ENCODE measurements around the gene TPSAB1. TPM values are rescaled to one million over a fixed set of nuclear protein-coding genes. Genes with fewer than 3 reads are reported as not detected.
"Not testable (repeated sequence)": the region's sequence is repeated elsewhere in the genome, so short reads cannot be mapped to it uniquely, and the experiment has no call there.

Gene TPSAB1
- total RNA-seq, 5 donors from 2014 or later (not counting 1 experiment from before 2014, with no cell fraction given) = 0.39 to 1.6 (median 1.2) TPM; not detected in 2

DNA sequence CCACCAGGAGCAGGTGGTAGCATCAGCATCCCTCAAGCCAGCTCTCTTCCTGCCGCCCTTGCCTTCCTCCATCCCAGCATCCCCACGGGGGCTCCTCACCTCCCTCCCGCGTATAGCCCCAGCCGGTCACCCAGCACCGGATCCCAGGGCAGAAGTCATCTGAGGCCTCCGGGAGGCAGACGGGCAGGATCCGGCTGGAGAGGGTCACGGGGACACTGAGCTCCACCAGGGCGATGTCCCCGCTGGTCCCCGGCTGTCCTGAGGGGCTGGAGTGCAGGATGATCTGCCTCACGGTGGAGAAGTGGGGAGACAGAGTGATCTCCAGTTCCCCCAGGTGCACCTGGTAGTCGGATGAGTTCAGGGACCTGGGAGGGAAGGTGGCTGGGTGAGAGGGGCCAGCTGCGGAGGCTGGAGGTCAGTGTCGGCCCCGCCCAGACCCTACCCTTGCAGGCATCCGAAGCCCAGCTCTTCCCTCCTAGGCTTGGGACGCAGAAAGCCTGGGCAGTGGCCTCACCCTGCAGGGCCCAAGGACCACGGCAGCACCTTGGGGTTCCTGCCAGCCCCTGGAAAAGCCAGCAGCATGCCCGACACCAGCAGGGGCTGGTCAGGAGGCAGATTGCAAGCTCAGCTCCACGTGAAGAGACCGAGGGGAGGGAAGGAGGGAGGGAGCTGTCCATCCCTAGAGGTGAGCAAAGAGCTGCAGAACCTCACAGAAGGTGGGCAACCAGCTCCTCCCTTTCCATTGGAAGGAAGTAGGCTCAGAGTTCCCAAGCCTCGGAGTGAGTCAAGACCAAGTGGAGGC is 17.8 kb upstream of the TPSAB1 start:
- ChIA-PET POLR2A (no interaction called here), CTCF (no interaction called here)
- WGBS (ENCODE audit: insufficient coverage) = 66% methylated on average over 18 of the region's 25 CpGs
- H3K27ac ChIP-seq (ENCODE audit: low read length) = no peak overlapping the region
- Mint-ChIP-seq H3K4me1 (no peaks in the 10 kb centered on the region), H3K4me3 (no peak overlapping the region), H3K9me3 (no peaks in the 10 kb centered on the region), H3K36me3 (no peaks in the 10 kb centered on the region), H3K27me3 (peaks cover 0 to 3% of the 10 kb centered on the region in 2 donors), H3K27ac (no peak overlapping the region)
- DNase-seq (no peak), ATAC-seq (replicated peaks in 1 of 4) (no peak)
- peaks cover 0 to 8% of the 10 kb centered on the region in 2 experiments for H3K27me3 ChIP-seq (replicated peaks in 1 of 2; ENCODE audit: control insufficient read depth in 2 of 2, extremely low read depth in 1 of 2, insufficient read depth in 2 of 2, low read length in 1 of 2)
- H3K4me1 ChIP-seq (ENCODE audit: control insufficient read depth in 1 of 2, extremely low read depth in 1 of 2, insufficient read depth in 2 of 2, low read length in 2 of 2) = no peaks in the 10 kb centered on the region
- H3K9me3 ChIP-seq = no peaks in the 10 kb centered on the region
- no peak overlapping the region for H3K4me3 ChIP-seq (ENCODE audit: control insufficient read depth in 1 of 2, extremely low read depth in 1 of 2, low read length in 1 of 2)
- H3K36me3 ChIP-seq (ENCODE audit: control insufficient read depth in 2 of 2, extremely low read depth in 1 of 2, insufficient read depth in 1 of 2, low read length in 1 of 2) = no peaks in the 10 kb centered on the region

DNA sequence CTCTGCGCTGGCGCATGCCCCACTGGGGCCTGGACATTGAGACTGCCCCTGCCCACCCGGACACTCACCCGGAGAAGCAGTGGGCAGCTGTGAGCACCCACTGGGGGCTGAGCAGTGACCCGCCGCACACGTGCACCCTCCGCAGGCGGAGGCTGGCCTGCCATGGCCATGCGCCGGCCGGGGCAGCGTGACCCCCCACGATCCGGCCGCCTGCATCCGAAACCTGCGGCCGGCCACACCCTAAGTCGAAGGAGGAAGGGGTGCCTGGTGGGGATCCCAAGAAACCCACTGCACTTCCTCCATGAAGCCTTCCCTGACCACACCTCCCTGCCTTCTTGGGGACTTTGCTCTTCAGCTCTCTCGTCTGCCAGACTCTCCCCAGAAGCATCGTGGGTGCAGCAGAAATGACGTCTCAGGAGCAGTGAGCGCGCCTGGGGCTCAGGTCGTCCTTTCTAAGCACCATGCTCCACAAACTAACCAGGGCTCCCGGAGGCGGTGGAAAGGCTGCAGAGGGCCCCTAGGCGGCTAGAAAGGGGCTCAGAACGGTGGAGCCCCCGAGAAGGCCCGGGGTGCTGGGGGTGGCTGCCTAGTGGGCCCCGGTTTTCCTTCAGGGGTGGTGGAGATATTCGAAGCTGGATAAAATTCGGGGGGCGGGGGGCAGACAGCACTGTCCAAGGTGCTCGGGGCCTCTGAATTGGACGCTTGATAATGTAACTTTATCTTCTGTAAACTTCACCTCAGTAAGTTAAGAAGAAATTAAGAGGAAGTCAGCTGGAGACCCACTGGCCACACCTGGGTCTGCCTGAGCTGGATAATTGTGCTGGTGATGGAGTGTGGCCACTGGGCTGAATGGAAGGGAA is 16.9 kb upstream of the TPSAB1 start:
- H3K4me3 Mint-ChIP-seq = no peak overlapping the region
- Histone ChIP-seq H3K27ac (ENCODE audit: low read length) (no peak overlapping the region), H3K36me3 (ENCODE audit: control insufficient read depth in 2 of 2, extremely low read depth in 1 of 2, insufficient read depth in 1 of 2, low read length in 1 of 2) (no peaks in the 10 kb centered on the region), H3K4me3 (ENCODE audit: control insufficient read depth in 1 of 2, extremely low read depth in 1 of 2, low read length in 1 of 2) (no peak overlapping the region), H3K9me3 (no peaks in the 10 kb centered on the region), H3K4me1 (ENCODE audit: control insufficient read depth in 1 of 2, extremely low read depth in 1 of 2, insufficient read depth in 2 of 2, low read length in 2 of 2) (no peaks in the 10 kb centered on the region), H3K27me3 (replicated peaks in 1 of 2; ENCODE audit: control insufficient read depth in 2 of 2, extremely low read depth in 1 of 2, insufficient read depth in 2 of 2, low read length in 1 of 2) (peaks cover 0 to 8% of the 10 kb centered on the region in 2 experiments)
- no peaks in the 10 kb centered on the region for H3K36me3 Mint-ChIP-seq
- WGBS (ENCODE audit: insufficient coverage) = 85% methylated on average over 22 of the region's 38 CpGs
- H3K27ac Mint-ChIP-seq = no peak overlapping the region
- H3K9me3 Mint-ChIP-seq = no peaks in the 10 kb centered on the region
- no peak for ATAC-seq (replicated peaks in 1 of 4)
- H3K27me3 Mint-ChIP-seq = peaks cover 0 to 3% of the 10 kb centered on the region in 2 donors
- CTCF ChIA-PET = no interaction called here
- POLR2A ChIA-PET = no interaction called here
- DNase-seq = no peak
- no peaks in the 10 kb centered on the region for H3K4me1 Mint-ChIP-seq

DNA sequence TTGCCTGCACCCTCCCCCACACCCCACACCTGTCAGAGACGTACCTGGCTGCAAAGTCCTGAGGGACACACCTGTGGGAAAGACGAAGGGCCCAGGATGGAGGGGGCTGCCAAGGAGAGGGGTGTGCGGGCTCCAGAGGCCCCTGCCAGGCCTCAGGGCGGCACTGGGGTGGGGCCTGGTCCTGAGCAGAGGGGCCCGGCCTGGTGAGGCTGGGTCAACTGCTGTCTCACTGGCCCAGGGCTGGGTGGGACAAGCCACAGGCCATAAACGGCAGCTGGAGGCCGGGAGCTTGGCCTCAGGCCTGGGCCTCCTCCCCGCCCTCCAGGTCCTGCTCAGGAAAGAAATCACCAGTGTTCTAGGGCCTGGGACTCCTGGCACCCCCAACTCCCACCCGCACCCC is 15.9 kb upstream of the TPSAB1 start:
- H3K4me3 Mint-ChIP-seq = no peak overlapping the region
- 73% methylated on average over 3 of the region's 9 CpGs for WGBS (ENCODE audit: insufficient coverage)
- H3K27me3 Mint-ChIP-seq = peaks cover 0 to 3% of the 10 kb centered on the region in 2 donors
- no peaks in the 10 kb centered on the region for H3K36me3 Mint-ChIP-seq
- peaks cover 0 to 8% of the 10 kb centered on the region in 2 experiments for H3K27me3 ChIP-seq (replicated peaks in 1 of 2; ENCODE audit: control insufficient read depth in 2 of 2, extremely low read depth in 1 of 2, insufficient read depth in 2 of 2, low read length in 1 of 2)
- ATAC-seq (replicated peaks in 1 of 4) (no peak), DNase-seq (no peak)
- no peak overlapping the region for H3K4me3 ChIP-seq (ENCODE audit: control insufficient read depth in 1 of 2, extremely low read depth in 1 of 2, low read length in 1 of 2)
- CTCF ChIA-PET = no interaction called here
- H3K9me3 ChIP-seq = no peaks in the 10 kb centered on the region
- H3K36me3 ChIP-seq (ENCODE audit: control insufficient read depth in 2 of 2, extremely low read depth in 1 of 2, insufficient read depth in 1 of 2, low read length in 1 of 2) = no peaks in the 10 kb centered on the region
- no peaks in the 10 kb centered on the region for H3K4me1 Mint-ChIP-seq
- H3K27ac Mint-ChIP-seq = no peak overlapping the region
- POLR2A ChIA-PET = no interaction called here
- H3K27ac ChIP-seq (ENCODE audit: low read length) = no peak overlapping the region
- no peaks in the 10 kb centered on the region for H3K4me1 ChIP-seq (ENCODE audit: control insufficient read depth in 1 of 2, extremely low read depth in 1 of 2, insufficient read depth in 2 of 2, low read length in 2 of 2)
- H3K9me3 Mint-ChIP-seq = no peaks in the 10 kb centered on the region

DNA sequence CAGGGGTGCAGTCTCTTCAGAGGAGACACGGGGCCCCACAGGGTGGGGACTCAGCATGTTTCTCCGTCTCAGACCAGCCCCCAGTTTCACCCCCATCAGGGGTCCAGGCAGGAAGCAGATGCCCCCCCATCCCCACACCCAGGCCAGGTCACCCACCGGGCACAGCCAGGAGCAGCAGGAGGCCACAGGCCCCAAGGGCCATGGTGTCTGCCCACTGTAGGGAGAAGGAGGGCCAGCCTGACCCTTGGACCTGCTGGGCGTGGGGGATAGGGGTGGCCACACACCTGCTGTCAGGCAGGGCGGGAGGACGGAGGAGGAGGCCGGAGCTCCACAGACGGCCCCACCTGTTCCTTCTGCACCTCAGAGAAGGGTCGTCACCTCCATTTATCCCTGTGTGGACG is 15.5 kb upstream of the TPSAB1 start, which contains the start of gene TPSG1:
Gene TPSG1, minus strand, starts transcription at position 218 of the 401 bp plus-strand sequence. Its CDS starts 16 bp downstream, at position 202.
- H3K27me3 Mint-ChIP-seq = peaks cover 0 to 3% of the 10 kb centered on the region in 2 donors
- Histone ChIP-seq H3K4me1 (ENCODE audit: control insufficient read depth in 1 of 2, extremely low read depth in 1 of 2, insufficient read depth in 2 of 2, low read length in 2 of 2) (no peaks in the 10 kb centered on the region), H3K9me3 (no peaks in the 10 kb centered on the region), H3K36me3 (ENCODE audit: control insufficient read depth in 2 of 2, extremely low read depth in 1 of 2, insufficient read depth in 1 of 2, low read length in 1 of 2) (no peaks in the 10 kb centered on the region), H3K27ac (ENCODE audit: low read length) (no peak within 1 kb of the TSS), H3K4me3 (ENCODE audit: control insufficient read depth in 1 of 2, extremely low read depth in 1 of 2, low read length in 1 of 2) (no peak within 1 kb of the TSS), H3K27me3 (replicated peaks in 1 of 2; ENCODE audit: control insufficient read depth in 2 of 2, extremely low read depth in 1 of 2, insufficient read depth in 2 of 2, low read length in 1 of 2) (peaks cover 0 to 8% of the 10 kb centered on the region in 2 experiments)
- 20% methylated on average over 1 of the region's 10 CpGs for WGBS (ENCODE audit: insufficient coverage)
- ChIA-PET POLR2A (no interaction called here), CTCF (no interaction called here)
- no peak within 1 kb of the TSS for H3K27ac Mint-ChIP-seq
- ATAC-seq (replicated peaks in 1 of 4) (no peak), DNase-seq (no peak)
- no peaks in the 10 kb centered on the region for H3K9me3 Mint-ChIP-seq
- H3K4me1 Mint-ChIP-seq = no peaks in the 10 kb centered on the region
- H3K36me3 Mint-ChIP-seq = no peaks in the 10 kb centered on the region
- H3K4me3 Mint-ChIP-seq = no peak within 1 kb of the TSS

DNA sequence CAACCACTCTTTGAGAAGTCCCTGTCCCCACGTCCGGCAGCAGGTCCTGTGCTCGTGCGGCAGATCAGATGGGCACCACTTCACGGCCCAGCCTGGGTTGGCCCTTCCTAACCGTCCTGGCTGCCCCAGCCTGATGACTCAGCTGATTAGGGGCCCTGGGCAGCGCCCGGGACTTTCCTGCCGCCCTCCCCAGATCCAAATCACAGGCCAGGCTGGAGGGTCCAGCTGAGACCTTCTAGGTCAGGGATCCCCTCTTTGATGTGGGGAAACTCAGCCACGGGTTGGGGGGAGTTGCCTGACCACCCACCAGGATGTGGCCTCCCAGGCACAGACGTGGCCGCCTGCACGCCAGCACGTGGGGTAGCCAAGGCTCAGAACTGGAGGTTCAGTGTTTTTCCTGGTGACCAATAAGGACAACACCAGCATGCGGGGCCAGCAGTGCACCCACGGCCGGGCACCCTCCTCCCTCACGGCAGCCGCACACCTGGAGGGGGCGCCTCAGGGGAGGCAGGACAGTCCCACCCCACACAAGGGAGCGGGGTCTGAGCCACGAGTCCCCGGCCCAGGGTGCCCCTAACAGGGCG is 14.7 kb upstream of the TPSAB1 start:
- H3K27ac ChIP-seq (ENCODE audit: low read length); H3K9me3 ChIP-seq; H3K4me1 ChIP-seq (ENCODE audit: control insufficient read depth in 1 of 2, extremely low read depth in 1 of 2, insufficient read depth in 2 of 2, low read length in 2 of 2); H3K4me3 ChIP-seq (ENCODE audit: control insufficient read depth in 1 of 2, extremely low read depth in 1 of 2, low read length in 1 of 2); H3K36me3 Mint-ChIP-seq; H3K27ac Mint-ChIP-seq; H3K27me3 Mint-ChIP-seq; H3K4me3 Mint-ChIP-seq; H3K9me3 Mint-ChIP-seq; POLR2A ChIA-PET; DNase-seq; H3K4me1 Mint-ChIP-seq; ATAC-seq (replicated peaks in 1 of 4); H3K36me3 ChIP-seq (ENCODE audit: control insufficient read depth in 2 of 2, extremely low read depth in 1 of 2, insufficient read depth in 1 of 2, low read length in 1 of 2); CTCF ChIA-PET: not testable (repeated sequence)
- H3K27me3 ChIP-seq (replicated peaks in 1 of 2; ENCODE audit: control insufficient read depth in 2 of 2, extremely low read depth in 1 of 2, insufficient read depth in 2 of 2, low read length in 1 of 2) = peaks cover 0 to 11% of the 10 kb centered on the region in 2 experiments
- WGBS (ENCODE audit: insufficient coverage) = 50% methylated on average over 4 of the region's 24 CpGs

DNA sequence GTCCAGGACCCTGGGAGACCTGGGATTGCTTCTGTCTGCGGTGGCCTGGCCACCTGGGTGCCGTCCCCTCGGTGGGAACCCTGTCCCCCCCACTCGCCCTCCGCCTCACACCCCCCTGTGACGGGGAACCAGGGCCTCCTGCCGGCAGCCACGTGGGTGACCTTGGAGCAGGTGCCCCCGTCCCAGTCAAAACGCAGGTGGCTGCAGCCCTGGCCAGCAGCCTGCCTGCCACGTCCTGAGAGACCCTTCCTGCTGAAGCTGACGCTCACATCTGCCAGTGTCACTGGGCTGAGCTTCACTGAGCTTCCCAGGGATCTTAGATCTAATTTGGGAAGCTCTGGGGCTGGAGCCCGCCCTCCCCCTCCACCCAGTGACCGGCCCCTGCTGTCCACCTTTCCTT is 13.8 kb upstream of the TPSAB1 start:
- WGBS (ENCODE audit: insufficient coverage) = 52% methylated on average over 10 of the region's 14 CpGs
- H3K9me3 ChIP-seq; DNase-seq; H3K4me1 Mint-ChIP-seq; H3K36me3 Mint-ChIP-seq; H3K27ac Mint-ChIP-seq; H3K4me3 ChIP-seq (ENCODE audit: control insufficient read depth in 1 of 2, extremely low read depth in 1 of 2, low read length in 1 of 2); H3K27me3 Mint-ChIP-seq; H3K4me1 ChIP-seq (ENCODE audit: control insufficient read depth in 1 of 2, extremely low read depth in 1 of 2, insufficient read depth in 2 of 2, low read length in 2 of 2); H3K27ac ChIP-seq (ENCODE audit: low read length); H3K27me3 ChIP-seq (replicated peaks in 1 of 2; ENCODE audit: control insufficient read depth in 2 of 2, extremely low read depth in 1 of 2, insufficient read depth in 2 of 2, low read length in 1 of 2); H3K9me3 Mint-ChIP-seq; H3K36me3 ChIP-seq (ENCODE audit: control insufficient read depth in 2 of 2, extremely low read depth in 1 of 2, insufficient read depth in 1 of 2, low read length in 1 of 2); H3K4me3 Mint-ChIP-seq; ATAC-seq (replicated peaks in 1 of 4); CTCF ChIA-PET; POLR2A ChIA-PET: not testable (repeated sequence)

All from T-cell (primary cell).